ENCODE data around the gene PPIL6.

The PPIL6 gene

GRCh38 chr6:109342911-109343310 lies 97.5 kb downstream of the PPIL6 start:
- no peak overlapping the region for H3K4me2 ChIP-seq (ENCODE audit: low read length)
- no peak overlapping the region for H3K4me3 ChIP-seq (ENCODE audit: low read length)
- TF ChIP-seq EZH2phosphoT487 (IDR thresholded peaks at IDR 0.05; ENCODE audit: low read depth): no peak
- TF ChIP-seq, protein P1, sequence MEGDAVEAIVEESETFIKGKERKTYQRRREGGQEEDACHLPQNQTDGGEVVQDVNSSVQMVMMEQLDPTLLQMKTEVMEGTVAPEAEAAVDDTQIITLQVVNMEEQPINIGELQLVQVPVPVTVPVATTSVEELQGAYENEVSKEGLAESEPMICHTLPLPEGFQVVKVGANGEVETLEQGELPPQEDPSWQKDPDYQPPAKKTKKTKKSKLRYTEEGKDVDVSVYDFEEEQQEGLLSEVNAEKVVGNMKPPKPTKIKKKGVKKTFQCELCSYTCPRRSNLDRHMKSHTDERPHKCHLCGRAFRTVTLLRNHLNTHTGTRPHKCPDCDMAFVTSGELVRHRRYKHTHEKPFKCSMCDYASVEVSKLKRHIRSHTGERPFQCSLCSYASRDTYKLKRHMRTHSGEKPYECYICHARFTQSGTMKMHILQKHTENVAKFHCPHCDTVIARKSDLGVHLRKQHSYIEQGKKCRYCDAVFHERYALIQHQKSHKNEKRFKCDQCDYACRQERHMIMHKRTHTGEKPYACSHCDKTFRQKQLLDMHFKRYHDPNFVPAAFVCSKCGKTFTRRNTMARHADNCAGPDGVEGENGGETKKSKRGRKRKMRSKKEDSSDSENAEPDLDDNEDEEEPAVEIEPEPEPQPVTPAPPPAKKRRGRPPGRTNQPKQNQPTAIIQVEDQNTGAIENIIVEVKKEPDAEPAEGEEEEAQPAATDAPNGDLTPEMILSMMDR (IDR thresholded peaks at IDR 0.05; ENCODE audit: low read depth, low read length): no peak

GRCh38 chr6:109342506-109342905 lies 97.9 kb downstream of the PPIL6 start:
- no peaks in the 10 kb centered on the region for H4K20me1 ChIP-seq (ENCODE audit: insufficient read depth, low read length)
- H2AFZ ChIP-seq (ENCODE audit: low read depth, low read length): no peak overlapping the region
- TF ChIP-seq EZH2phosphoT487 (IDR thresholded peaks at IDR 0.05; ENCODE audit: low read depth): no peak
- TF ChIP-seq, protein P1 (IDR thresholded peaks at IDR 0.05; ENCODE audit: low read depth, low read length): no peak
- H3K27ac ChIP-seq (ENCODE audit: low read length): no peak overlapping the region
- no peak overlapping the region for H3K4me2 ChIP-seq (ENCODE audit: low read length)
- no peaks in the 10 kb centered on the region for H3K27me3 ChIP-seq (ENCODE audit: low read depth, low read length)
- no peaks in the 10 kb centered on the region for H3K9me3 ChIP-seq (ENCODE audit: insufficient read depth, low read length)
- no peaks in the 10 kb centered on the region for H3K79me2 ChIP-seq (ENCODE audit: low read length)
- H3K4me3 ChIP-seq (ENCODE audit: low read length): no peak overlapping the region
- 0 out of 2 replicates have a peak, but pooled peaks cover 3% of the 10 kb centered on the region for H3K4me1 ChIP-seq (ENCODE audit: low read length)
- no peaks in the 10 kb centered on the region for H3K36me3 ChIP-seq (replicated peaks; ENCODE audit: low read depth, low read length)
- H3K9ac ChIP-seq (ENCODE audit: low read length): no peak overlapping the region

More at GRCh38 chr6:109342911-109343310, 97.5 kb downstream of the PPIL6 start:
- H3K4me1 ChIP-seq (ENCODE audit: low read length): 0 out of 2 replicates have a peak, but pooled peaks cover 3% of the 10 kb centered on the region
- H3K79me2 ChIP-seq (ENCODE audit: low read length): no peaks in the 10 kb centered on the region
- H3K9ac ChIP-seq (ENCODE audit: low read length): no peak overlapping the region
- no peak overlapping the region for H3K27ac ChIP-seq (ENCODE audit: low read length)
- no peaks in the 10 kb centered on the region for H3K9me3 ChIP-seq (ENCODE audit: insufficient read depth, low read length)
- H4K20me1 ChIP-seq (ENCODE audit: insufficient read depth, low read length): no peaks in the 10 kb centered on the region
- no peaks in the 10 kb centered on the region for H3K36me3 ChIP-seq (replicated peaks; ENCODE audit: low read depth, low read length)
- no peak overlapping the region for H2AFZ ChIP-seq (ENCODE audit: low read depth, low read length)
- no peaks in the 10 kb centered on the region for H3K27me3 ChIP-seq (ENCODE audit: low read depth, low read length)

DNA sequence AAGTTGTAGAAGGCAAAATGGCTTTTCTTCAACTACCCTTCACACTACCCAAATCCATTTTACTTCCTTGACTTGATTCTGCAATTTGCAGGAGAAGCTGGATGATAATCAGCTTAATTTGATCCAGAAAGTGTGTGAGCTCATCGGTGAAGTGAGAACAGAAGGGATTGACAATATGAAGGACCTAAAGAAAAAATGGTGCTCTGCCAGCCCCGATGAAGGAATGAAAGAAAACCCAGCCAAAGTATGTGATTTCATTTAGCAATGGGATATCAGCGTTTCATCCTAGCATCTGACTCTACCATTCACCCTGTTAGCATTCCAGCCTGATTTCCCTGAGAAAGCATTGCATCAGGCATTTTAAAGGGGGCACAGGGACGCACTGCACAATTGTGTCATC lies 99.6 kb downstream of the PPIL6 start:
- Histone ChIP-seq H3K4me1 (ENCODE audit: low read length) (0 out of 2 replicates have a peak, but pooled peaks cover 3% of the 10 kb centered on the region), H3K27me3 (ENCODE audit: low read depth, low read length) (no peaks in the 10 kb centered on the region), H3K9me3 (ENCODE audit: insufficient read depth, low read length) (no peaks in the 10 kb centered on the region), H3K4me3 (ENCODE audit: low read length) (no peak overlapping the region), H3K9ac (ENCODE audit: low read length) (no peak overlapping the region), H3K27ac (ENCODE audit: low read length) (no peak overlapping the region), H3K79me2 (ENCODE audit: low read length) (no peaks in the 10 kb centered on the region), H3K4me2 (ENCODE audit: low read length) (no peak overlapping the region), H3K36me3 (replicated peaks; ENCODE audit: low read depth, low read length) (no peaks in the 10 kb centered on the region), H4K20me1 (ENCODE audit: insufficient read depth, low read length) (no peaks in the 10 kb centered on the region), H2AFZ (ENCODE audit: low read depth, low read length) (no peak overlapping the region)
- TF ChIP-seq, protein P1 (IDR thresholded peaks at IDR 0.05; ENCODE audit: low read depth, low read length): no peak

Measured in OCI-LY3 (cell line).